Measurements from ENCODE around the gene AKT2.

Gene AKT2

DNA sequence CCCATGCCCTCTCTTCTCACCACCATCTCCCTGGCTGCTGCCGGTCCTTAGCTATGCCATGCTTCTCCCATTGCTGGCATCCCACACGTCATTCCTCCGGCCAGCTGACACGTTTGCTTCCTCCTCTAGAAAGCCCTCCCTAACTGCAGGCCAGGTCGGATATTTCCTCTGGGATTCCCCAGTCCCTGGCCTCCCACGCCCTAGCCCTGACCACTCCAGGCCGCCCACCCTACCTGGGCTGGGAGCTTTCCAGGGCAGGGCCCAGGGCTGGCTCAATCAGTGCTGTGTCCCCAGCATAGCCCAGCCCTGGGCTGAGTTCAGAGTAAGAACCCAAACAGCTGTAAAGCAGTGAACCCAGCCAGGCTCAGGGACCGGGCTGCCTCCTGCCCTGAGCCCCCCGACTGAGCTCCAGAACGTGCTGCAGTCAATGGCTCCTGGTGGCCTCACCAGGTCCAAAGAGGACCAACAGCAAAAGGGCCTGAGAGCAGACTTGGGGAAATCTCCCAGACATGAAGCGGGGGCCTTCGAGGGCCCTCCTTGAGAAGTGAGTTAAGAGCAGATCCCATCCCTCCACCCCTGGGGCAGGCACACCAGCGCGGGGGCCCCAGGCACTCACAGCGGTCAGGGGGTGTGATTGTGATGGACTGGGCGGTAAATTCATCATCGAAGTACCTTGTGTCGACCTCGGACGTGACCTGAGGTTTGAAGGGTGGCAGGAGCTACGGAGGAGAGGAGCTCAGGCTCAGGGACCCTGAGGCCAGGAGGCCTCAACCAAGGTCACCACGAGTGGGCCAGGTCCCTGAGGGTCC, 50.5 kb downstream of the AKT2 start:
- no peak for DNase-seq (ENCODE audit: low spot score)
- TF ChIP-seq, protein P1, sequence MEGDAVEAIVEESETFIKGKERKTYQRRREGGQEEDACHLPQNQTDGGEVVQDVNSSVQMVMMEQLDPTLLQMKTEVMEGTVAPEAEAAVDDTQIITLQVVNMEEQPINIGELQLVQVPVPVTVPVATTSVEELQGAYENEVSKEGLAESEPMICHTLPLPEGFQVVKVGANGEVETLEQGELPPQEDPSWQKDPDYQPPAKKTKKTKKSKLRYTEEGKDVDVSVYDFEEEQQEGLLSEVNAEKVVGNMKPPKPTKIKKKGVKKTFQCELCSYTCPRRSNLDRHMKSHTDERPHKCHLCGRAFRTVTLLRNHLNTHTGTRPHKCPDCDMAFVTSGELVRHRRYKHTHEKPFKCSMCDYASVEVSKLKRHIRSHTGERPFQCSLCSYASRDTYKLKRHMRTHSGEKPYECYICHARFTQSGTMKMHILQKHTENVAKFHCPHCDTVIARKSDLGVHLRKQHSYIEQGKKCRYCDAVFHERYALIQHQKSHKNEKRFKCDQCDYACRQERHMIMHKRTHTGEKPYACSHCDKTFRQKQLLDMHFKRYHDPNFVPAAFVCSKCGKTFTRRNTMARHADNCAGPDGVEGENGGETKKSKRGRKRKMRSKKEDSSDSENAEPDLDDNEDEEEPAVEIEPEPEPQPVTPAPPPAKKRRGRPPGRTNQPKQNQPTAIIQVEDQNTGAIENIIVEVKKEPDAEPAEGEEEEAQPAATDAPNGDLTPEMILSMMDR (IDR thresholded peaks at IDR 0.05; ENCODE audit: extremely low read depth, missing control alignments) = no peak

DNA sequence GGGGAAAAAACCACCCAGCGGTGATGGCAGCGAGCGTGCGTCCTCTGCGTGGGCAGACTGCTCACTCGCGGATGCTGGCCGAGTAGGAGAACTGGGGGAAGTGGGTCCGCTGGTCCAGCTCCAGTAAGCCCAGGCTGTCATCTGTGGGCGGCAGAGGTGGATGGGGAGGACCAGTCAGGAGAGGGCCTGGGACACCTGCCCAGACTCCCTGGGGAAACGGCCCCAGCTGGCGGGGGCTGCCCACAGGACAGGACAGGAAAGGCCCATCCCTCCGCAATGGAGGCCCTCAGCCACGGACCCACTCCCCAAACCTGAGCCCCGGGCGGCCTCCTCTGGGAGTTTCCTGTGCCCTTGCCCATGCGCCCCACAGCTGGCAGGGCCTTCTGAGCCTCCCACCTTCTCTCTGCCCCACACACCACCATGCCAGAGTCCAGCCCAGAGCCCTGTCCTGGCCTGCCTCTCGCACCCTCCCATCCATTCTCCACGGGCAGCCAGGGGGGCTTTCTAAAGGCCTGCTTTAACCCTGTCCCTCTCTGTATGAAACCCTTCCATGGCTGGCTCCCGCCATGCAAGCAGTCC, 51.2 kb downstream of the AKT2 start:
- TF ChIP-seq, protein P1 (IDR thresholded peaks at IDR 0.05; ENCODE audit: extremely low read depth, missing control alignments) = no peak
- no peak for DNase-seq (ENCODE audit: low spot score)

DNA sequence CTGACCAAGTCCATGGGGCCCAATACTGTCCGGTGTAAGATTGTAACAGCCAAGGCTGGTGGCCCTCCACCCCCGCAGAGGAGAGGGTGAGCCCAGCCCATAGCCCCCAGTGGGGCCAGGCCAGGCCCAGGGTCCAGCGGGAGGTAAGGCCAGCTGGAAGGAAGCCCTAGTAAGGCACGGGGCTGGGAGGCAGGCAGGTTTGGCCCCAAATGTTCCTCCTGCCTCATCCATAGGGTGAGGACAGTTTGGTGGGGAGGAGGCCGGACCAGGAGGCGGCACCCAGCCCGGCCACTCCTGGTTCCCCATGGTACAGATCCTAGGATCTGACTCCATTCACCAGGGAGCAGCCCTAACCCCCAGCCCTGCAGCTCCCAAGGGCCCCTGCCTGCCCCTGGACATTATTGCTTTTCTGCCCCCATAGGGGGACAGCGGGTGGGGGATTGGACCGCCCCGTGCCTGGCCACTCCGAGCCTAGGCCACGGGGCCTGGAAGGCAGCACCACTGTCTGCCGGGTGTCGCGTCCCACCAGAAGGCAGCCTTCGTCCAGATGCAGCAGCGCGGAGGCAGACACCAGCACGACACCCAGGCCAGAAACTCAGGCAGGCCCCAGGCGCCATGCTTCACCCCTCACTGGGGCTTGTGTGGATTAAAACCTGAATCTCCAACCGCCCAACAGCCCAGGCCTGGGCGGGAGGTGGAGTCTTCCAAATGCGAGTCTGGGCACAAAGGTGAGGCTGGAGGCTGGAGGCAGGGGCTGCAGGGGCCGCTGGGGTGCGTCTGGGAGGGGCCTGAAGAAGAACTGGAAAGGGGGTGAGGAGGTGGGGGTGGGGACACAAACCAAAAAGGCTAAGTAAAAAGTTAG, 52.0 kb downstream of the AKT2 start:
- TF ChIP-seq, protein P1 (IDR thresholded peaks at IDR 0.05; ENCODE audit: extremely low read depth, missing control alignments) = no peak

DNA sequence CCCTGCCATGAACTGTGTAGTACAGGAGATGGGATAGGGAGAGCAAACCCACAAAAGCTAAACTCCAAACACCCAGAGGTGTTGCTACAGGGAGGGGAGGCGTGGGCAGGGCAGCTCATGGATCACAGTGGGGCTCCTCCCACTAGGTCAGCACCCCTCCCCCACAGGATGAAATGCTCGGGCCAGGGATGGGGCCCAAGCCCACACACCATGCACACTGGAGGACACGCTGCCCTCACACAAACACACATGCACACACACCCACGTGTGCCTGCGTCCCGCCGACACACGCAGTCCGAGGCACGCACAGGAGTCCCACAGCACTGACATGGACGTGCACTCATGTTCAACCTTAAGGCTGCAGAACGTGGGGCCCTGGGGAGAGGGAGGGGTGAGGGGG, 52.7 kb downstream of the AKT2 start:
- TF ChIP-seq, protein P1 (IDR thresholded peaks at IDR 0.05; ENCODE audit: extremely low read depth, missing control alignments) = no peak
- DNase-seq (ENCODE audit: low spot score) = no peak

More for the DNA sequence above, 52.0 kb downstream of the AKT2 start:
- no peak for DNase-seq (ENCODE audit: low spot score)

DNA sequence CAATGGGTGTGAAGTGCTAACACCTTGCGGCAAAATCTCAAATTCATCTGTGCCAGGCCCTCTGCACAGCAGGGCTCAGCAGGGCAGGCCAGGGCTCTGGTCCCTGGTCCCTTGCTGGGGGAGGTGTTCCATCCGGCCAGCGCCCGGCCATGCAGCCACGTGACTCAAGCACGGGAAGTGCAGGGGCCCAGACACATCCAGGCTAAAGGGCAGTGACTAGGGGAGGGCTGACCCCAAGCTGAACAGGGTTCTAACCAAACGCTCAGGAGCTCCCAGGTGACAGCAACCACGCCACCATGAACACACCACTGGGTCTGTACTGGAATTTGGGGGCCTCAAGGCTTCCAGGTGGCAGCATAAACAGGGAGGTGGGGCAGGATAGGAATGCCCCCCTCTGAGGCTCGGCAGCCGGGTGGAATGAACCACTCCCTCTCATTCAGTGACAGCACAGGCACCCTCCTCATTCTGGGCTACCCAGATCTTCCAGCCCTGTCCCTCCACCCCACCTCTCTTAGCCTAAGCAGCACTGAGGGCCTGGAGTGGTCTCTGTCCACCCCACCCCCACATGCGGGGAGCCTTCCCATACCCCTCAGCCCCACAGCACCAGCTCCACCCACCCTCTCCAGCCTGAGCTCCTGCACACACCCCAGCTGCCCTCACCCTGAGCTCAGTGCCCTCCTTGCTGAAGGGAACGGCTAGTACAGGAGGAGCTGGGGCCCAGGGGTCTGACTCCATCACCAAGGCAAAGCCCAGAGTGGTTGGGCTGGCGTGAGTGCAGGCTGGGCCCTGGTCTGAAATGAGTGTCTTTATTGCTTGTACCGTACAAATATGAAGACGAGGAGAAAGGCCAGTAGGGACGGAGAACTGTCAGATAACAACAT, 53.4 kb downstream of the AKT2 start:
- TF ChIP-seq, protein P1 (IDR thresholded peaks at IDR 0.05; ENCODE audit: extremely low read depth, missing control alignments) = no peak
- DNase-seq (ENCODE audit: low spot score) = no peak

DNA sequence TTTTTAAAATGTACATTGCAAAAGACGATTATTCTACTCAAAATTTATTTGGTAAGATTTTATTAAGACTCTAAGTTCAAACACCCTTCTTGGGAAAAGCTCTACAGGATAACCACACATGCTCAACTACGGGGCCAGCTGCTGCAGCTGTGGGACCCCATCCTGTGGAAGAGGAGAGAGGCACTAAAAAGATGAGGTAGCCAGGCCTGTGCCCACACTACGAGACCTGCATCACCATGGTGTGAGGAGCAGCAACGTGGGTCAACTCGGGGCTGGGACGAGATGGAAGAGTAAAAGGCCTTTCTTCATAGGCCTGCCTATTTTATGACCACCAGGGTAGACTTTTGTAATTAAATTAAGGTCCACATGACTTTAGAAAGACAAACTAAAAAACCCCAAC, 54.1 kb downstream of the AKT2 start:
- TF ChIP-seq, protein P1 (IDR thresholded peaks at IDR 0.05; ENCODE audit: extremely low read depth, missing control alignments) = no peak
- DNase-seq (ENCODE audit: low spot score) = no peak
